ENCODE results near the gene SEC11A. TPM values are rescaled to one million over a fixed set of nuclear protein-coding genes. Genes with fewer than 3 reads are reported as not detected.
A peak's percentile ranks its signal among the peaks of the same experiment; 100 is the strongest.

Gene SEC11A
- total and polyA plus RNA-seq, 2 donors (not counting 1 experiment from before 2014, with no cell fraction given), result 23.1 to 78.0 TPM

GRCh38 chr15:84749111-84749991 lies 33.4 kb upstream of the SEC11A start:
- Histone ChIP-seq H3K4me3 (ENCODE audit: control extremely low read depth in 1 of 5, extremely low read depth in 1 of 5, insufficient read depth in 1 of 5, low read depth in 2 of 5, low read length in 4 of 5) (peak overlapping the region; percentile 63 to 92 (median 74)), H3K9ac (ENCODE audit: low read length) (peak overlapping the region; percentile 70), H4K20me1 (ENCODE audit: control insufficient read depth, insufficient read depth, low read length, poor library complexity, severe bottlenecking) (peaks cover 56% of the 10 kb centered on the region), H3K4me2 (replicated peaks; ENCODE audit: low read depth, low read length, poor library complexity, severe bottlenecking) (peak overlapping the region; percentile 80), H3K9me3 (ENCODE audit: control extremely low read depth in 1 of 3, control insufficient read depth in 2 of 3, insufficient read depth in 1 of 3, low read length in 2 of 3) (no peaks in the 10 kb centered on the region), H3K4me1 (ENCODE audit: control insufficient read depth in 2 of 2, insufficient read depth in 2 of 2, low read length in 2 of 2) (peaks cover 59 to 70% of the 10 kb centered on the region in 2 donors), H3K27me3 (replicated peaks in 1 of 4; ENCODE audit: control extremely low read depth in 1 of 4, control insufficient read depth in 3 of 4, insufficient read depth in 4 of 4, low read length in 3 of 4) (no peaks in the 10 kb centered on the region), H3K27ac (ENCODE audit: low read length in 2 of 2) (peak overlapping the region; percentile 49 to 91), H3K36me3 (replicated peaks in 1 of 2; ENCODE audit: control extremely low read depth in 1 of 2, control insufficient read depth in 1 of 2, extremely low read depth in 1 of 2, insufficient read depth in 2 of 2, low read length in 1 of 2) (peaks cover 0 to 6% of the 10 kb centered on the region in 2 experiments), H2AFZ (ENCODE audit: insufficient read depth, low read depth, low read length, poor library complexity, severe bottlenecking) (peak overlapping the region; percentile 78), H3K79me2 (ENCODE audit: control insufficient read depth, insufficient read depth, low read length) (peaks cover 88% of the 10 kb centered on the region)
- Mint-ChIP-seq H3K9me3 (ENCODE audit: insufficient read depth) (no peaks in the 10 kb centered on the region), H3K27ac (peak overlapping the region; percentile 96), H3K4me3 (peak overlapping the region; percentile 97), H3K27me3 (no peaks in the 10 kb centered on the region), H3K4me1 (peaks cover 70% of the 10 kb centered on the region)
- ChIA-PET CTCF (interaction anchor here (0.5 to 2.7 kb wide), 13 partner anchors 9 to 162 kb away, joined by 3 to 33 read pairs (median 3); partner anchors contain the start of genes SEC11A and WDR73), POLR2A (interaction anchor here (0.7 to 4.8 kb wide), 6 partner anchors 14 to 118 kb away, joined by 3 to 49 read pairs (median 4); partner anchors contain the start of gene SEC11A)
- intact Hi-C loops (cut with micrococcal nuclease), result loop anchor here (5.0 kb wide), 1 partner anchor 233 kb away; the partner anchor contains the start of gene PDE8A
- DNase-seq (peak; percentile 48), ATAC-seq (ENCODE audit: low read depth) (no peak)
- no peak for TF ChIP-seq EZH2 (IDR thresholded peaks at IDR 0.05; ENCODE audit: borderline replicate concordance, insufficient read depth, low read depth, low read length, poor library complexity, severe bottlenecking)
- 2% methylated on average over 11 of the region's 15 CpGs for WGBS (ENCODE audit: insufficient coverage)

- Mint-ChIP-seq H3K4me1 (peaks cover 66% of the 10 kb centered on the region), H3K9me3 (ENCODE audit: insufficient read depth) (no peaks in the 10 kb centered on the region), H3K27me3 (no peaks in the 10 kb centered on the region), H3K4me3 (peak within 1 kb of the TSS; percentile 100), H3K27ac (peak within 1 kb of the TSS; percentile 98)
- WGBS (ENCODE audit: insufficient coverage), result under 1% methylated on average over 125 of the region's 127 CpGs
- Histone ChIP-seq H3K4me2 (replicated peaks; ENCODE audit: low read depth, low read length, poor library complexity, severe bottlenecking) (peak within 1 kb of the TSS; percentile 95), H3K9me3 (ENCODE audit: control extremely low read depth in 1 of 3, control insufficient read depth in 2 of 3, insufficient read depth in 1 of 3, low read length in 2 of 3) (no peaks in the 10 kb centered on the region), H3K36me3 (replicated peaks in 1 of 2; ENCODE audit: control extremely low read depth in 1 of 2, control insufficient read depth in 1 of 2, extremely low read depth in 1 of 2, insufficient read depth in 2 of 2, low read length in 1 of 2) (peaks cover 0 to 3% of the 10 kb centered on the region in 2 experiments), H2AFZ (ENCODE audit: insufficient read depth, low read depth, low read length, poor library complexity, severe bottlenecking) (peak within 1 kb of the TSS; percentile 96), H3K27me3 (replicated peaks in 1 of 4; ENCODE audit: control extremely low read depth in 1 of 4, control insufficient read depth in 3 of 4, insufficient read depth in 4 of 4, low read length in 3 of 4) (no peaks in the 10 kb centered on the region), H3K4me1 (ENCODE audit: control insufficient read depth in 2 of 2, insufficient read depth in 2 of 2, low read length in 2 of 2) (peaks cover 52 to 65% of the 10 kb centered on the region in 2 donors), H4K20me1 (ENCODE audit: control insufficient read depth, insufficient read depth, low read length, poor library complexity, severe bottlenecking) (peaks cover 47% of the 10 kb centered on the region), H3K9ac (ENCODE audit: low read length) (peak within 1 kb of the TSS; percentile 97), H3K27ac (ENCODE audit: low read length in 2 of 2) (peak within 1 kb of the TSS; percentile 86 to 97), H3K79me2 (ENCODE audit: control insufficient read depth, insufficient read depth, low read length) (peaks cover 87% of the 10 kb centered on the region), H3K4me3 (ENCODE audit: control extremely low read depth in 1 of 5, extremely low read depth in 1 of 5, insufficient read depth in 1 of 5, low read depth in 2 of 5, low read length in 4 of 5) (peak within 1 kb of the TSS; percentile 69 to 93 (median 79))
- TF ChIP-seq CTCF (IDR thresholded peaks at IDR 0.05) (no peak), EZH2 (IDR thresholded peaks at IDR 0.05; ENCODE audit: borderline replicate concordance, insufficient read depth, low read depth, low read length, poor library complexity, severe bottlenecking) (no peak)
- CTCF ChIA-PET, result interaction anchor here (0.9 to 3.5 kb wide), 12 partner anchors 12 to 142 kb away, joined by 3 to 33 read pairs (median 4); partner anchors contain the start of genes SEC11A and WDR73
- peak; percentile 90 for DNase-seq
- ATAC-seq (ENCODE audit: low read depth), result peak; percentile 66
- intact Hi-C loops (cut with micrococcal nuclease), result loop anchor here (1.0 to 5.0 kb wide), 6 partner anchors 13 to 234 kb away; partner anchors contain the start of genes NMB, PDE8A, SEC11A and WDR73
- POLR2A ChIA-PET, result interaction anchor here (0.5 to 4.8 kb wide), 8 partner anchors 9 to 90 kb away, joined by 3 to 49 read pairs (median 6); partner anchors contain the start of genes NMB and SEC11A
Observed at GRCh38 chr15:84748274-84749110, 32.6 kb upstream of the SEC11A start, which contains the start of gene ZNF592. TSS of gene ZNF592 (plus strand) at chr15:84748592. CDS start at chr15:84782676, 34,084 bp downstream.
